ENCODE results near the gene NDUFB4.

Gene NDUFB4

DNA sequence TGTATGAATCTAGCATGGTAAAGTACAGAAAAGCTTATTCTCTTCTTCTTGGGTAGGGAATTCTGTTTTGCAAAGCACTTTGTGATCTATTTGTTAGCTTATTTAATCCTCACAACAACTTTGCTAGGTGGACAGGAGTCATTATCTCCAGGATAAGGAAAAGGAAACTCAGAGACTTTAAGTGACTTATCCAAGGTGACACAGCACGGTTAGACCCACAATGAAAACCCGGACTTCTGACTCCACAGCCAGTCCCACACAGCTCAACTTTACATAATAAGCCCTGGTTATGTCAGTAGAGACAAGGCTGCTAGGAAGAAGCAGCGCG is 384 bp upstream of the NDUFB4 start:
- no peaks in the 10 kb centered on the region for H3K9me2 ChIP-seq (replicated peaks; ENCODE audit: insufficient read depth, low read length)
- H3K9me3 ChIP-seq (replicated peaks; ENCODE audit: insufficient read depth, low read length) = no peaks in the 10 kb centered on the region
- H3K27ac ChIP-seq (ENCODE audit: low read length) = peak overlapping the region; percentile 5; the same call in 1 of the 2 replicates
- H2AFZ ChIP-seq (ENCODE audit: low read length) = peak overlapping the region; percentile 97
- no peak for DNase-seq
- peaks cover 6% of the 10 kb centered on the region; the same call in 1 of the 2 replicates for H3K36me3 ChIP-seq (replicated peaks; ENCODE audit: insufficient read depth, low read length)
- H3K4me3 ChIP-seq (ENCODE audit: low read length) = peak overlapping the region; percentile 83
- TF ChIP-seq EZH2 (optimal IDR thresholded peaks at IDR 0.05; ENCODE audit: low read depth, low read length) = no peak
- TF ChIP-seq, protein P1, sequence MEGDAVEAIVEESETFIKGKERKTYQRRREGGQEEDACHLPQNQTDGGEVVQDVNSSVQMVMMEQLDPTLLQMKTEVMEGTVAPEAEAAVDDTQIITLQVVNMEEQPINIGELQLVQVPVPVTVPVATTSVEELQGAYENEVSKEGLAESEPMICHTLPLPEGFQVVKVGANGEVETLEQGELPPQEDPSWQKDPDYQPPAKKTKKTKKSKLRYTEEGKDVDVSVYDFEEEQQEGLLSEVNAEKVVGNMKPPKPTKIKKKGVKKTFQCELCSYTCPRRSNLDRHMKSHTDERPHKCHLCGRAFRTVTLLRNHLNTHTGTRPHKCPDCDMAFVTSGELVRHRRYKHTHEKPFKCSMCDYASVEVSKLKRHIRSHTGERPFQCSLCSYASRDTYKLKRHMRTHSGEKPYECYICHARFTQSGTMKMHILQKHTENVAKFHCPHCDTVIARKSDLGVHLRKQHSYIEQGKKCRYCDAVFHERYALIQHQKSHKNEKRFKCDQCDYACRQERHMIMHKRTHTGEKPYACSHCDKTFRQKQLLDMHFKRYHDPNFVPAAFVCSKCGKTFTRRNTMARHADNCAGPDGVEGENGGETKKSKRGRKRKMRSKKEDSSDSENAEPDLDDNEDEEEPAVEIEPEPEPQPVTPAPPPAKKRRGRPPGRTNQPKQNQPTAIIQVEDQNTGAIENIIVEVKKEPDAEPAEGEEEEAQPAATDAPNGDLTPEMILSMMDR (IDR thresholded peaks at IDR 0.05; ENCODE audit: low read length) = no peak
- no peak for TF ChIP-seq EZH2phosphoT487 (IDR thresholded peaks at IDR 0.05; ENCODE audit: low read length)
- H3F3A ChIP-seq (ENCODE audit: insufficient read depth, low read length) = peaks cover 15% of the 10 kb centered on the region
- peak overlapping the region; percentile 90 for H3K4me2 ChIP-seq (ENCODE audit: low read depth, low read length)
- peaks cover 14% of the 10 kb centered on the region; the same call in 1 of the 2 replicates for H3K4me1 ChIP-seq (ENCODE audit: low read length)
- H3K79me2 ChIP-seq (ENCODE audit: low read length) = peaks cover 41% of the 10 kb centered on the region
- no peaks in the 10 kb centered on the region for H4K20me1 ChIP-seq (ENCODE audit: insufficient read depth, low read length)
- H3K9ac ChIP-seq (ENCODE audit: low read length) = peak overlapping the region; percentile 98
- H3K27me3 ChIP-seq (replicated peaks; ENCODE audit: insufficient read depth, low read length) = no peaks in the 10 kb centered on the region

DNA sequence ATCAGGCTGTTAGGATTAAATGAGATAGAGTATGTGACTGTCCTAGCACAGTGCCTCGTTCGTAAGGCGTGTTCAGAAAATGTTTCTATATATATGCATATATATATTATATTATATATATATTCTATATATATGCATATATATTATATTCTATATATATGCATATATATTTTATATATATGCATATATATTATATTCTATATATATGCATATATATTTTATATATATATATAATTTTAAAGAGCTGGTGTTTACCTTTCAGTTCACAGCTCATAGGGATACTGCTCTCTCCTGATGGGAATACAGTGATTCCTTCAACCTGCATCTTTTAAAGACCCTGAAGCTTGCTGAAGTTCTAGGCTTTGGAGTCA is 702 bp downstream of the NDUFB4 start:
- Histone ChIP-seq H3K9ac (ENCODE audit: low read length) (peak overlapping the region; percentile 98), H3K27me3 (replicated peaks; ENCODE audit: insufficient read depth, low read length) (no peaks in the 10 kb centered on the region), H3K79me2 (ENCODE audit: low read length) (peaks cover 41% of the 10 kb centered on the region), H3K4me3 (ENCODE audit: low read length) (peak overlapping the region; percentile 83), H3K9me2 (replicated peaks; ENCODE audit: insufficient read depth, low read length) (no peaks in the 10 kb centered on the region), H3F3A (ENCODE audit: insufficient read depth, low read length) (peaks cover 15% of the 10 kb centered on the region), H3K4me2 (ENCODE audit: low read depth, low read length) (peak overlapping the region; percentile 90), H3K9me3 (replicated peaks; ENCODE audit: insufficient read depth, low read length) (no peaks in the 10 kb centered on the region), H3K4me1 (ENCODE audit: low read length) (peaks cover 14% of the 10 kb centered on the region; the same call in 1 of the 2 replicates), H3K27ac (ENCODE audit: low read length) (peak overlapping the region; percentile 84; the same call in 1 of the 2 replicates), H3K36me3 (replicated peaks; ENCODE audit: insufficient read depth, low read length) (peaks cover 6% of the 10 kb centered on the region; the same call in 1 of the 2 replicates), H2AFZ (ENCODE audit: low read length) (peak overlapping the region; percentile 97; the same call in 1 of the 2 replicates), H4K20me1 (ENCODE audit: insufficient read depth, low read length) (no peaks in the 10 kb centered on the region)
- TF ChIP-seq, protein P1 (IDR thresholded peaks at IDR 0.05; ENCODE audit: low read length) = no peak
- no peak for TF ChIP-seq EZH2phosphoT487 (IDR thresholded peaks at IDR 0.05; ENCODE audit: low read length)
- no peak for TF ChIP-seq EZH2 (optimal IDR thresholded peaks at IDR 0.05; ENCODE audit: low read depth, low read length)
- no peak for DNase-seq

- Histone ChIP-seq H3K4me2 (ENCODE audit: low read depth, low read length) (peak overlapping the region; percentile 51), H3K9ac (ENCODE audit: low read length) (peak overlapping the region; percentile 26; the same call in 1 of the 2 replicates), H3K4me1 (ENCODE audit: low read length) (peaks cover 14% of the 10 kb centered on the region; the same call in 1 of the 2 replicates), H3K79me2 (ENCODE audit: low read length) (peaks cover 41% of the 10 kb centered on the region), H3K9me2 (replicated peaks; ENCODE audit: insufficient read depth, low read length) (no peaks in the 10 kb centered on the region), H3K27me3 (replicated peaks; ENCODE audit: insufficient read depth, low read length) (no peaks in the 10 kb centered on the region), H3F3A (ENCODE audit: insufficient read depth, low read length) (peaks cover 15% of the 10 kb centered on the region), H3K4me3 (ENCODE audit: low read length) (peak overlapping the region; percentile 58), H3K9me3 (replicated peaks; ENCODE audit: insufficient read depth, low read length) (no peaks in the 10 kb centered on the region), H3K36me3 (replicated peaks; ENCODE audit: insufficient read depth, low read length) (peaks cover 6% of the 10 kb centered on the region; the same call in 1 of the 2 replicates), H3K27ac (ENCODE audit: low read length) (peak overlapping the region; percentile 64; the same call in 1 of the 2 replicates), H2AFZ (ENCODE audit: low read length) (no peak overlapping the region), H4K20me1 (ENCODE audit: insufficient read depth, low read length) (no peaks in the 10 kb centered on the region)
- DNase-seq = peak; percentile 83
- TF ChIP-seq EZH2phosphoT487 (IDR thresholded peaks at IDR 0.05; ENCODE audit: low read length) (no peak), EZH2 (optimal IDR thresholded peaks at IDR 0.05; ENCODE audit: low read depth, low read length) (no peak)
- TF ChIP-seq, protein P1 (IDR thresholded peaks at IDR 0.05; ENCODE audit: low read length) = no peak
Observed at GRCh38 chr3:120597445-120598049, 1.4 kb downstream of the NDUFB4 start.
